ENCODE measurements around the gene RPS14.
"Not testable (repeated sequence)": the region's sequence is repeated elsewhere in the genome, so short reads cannot be mapped to it uniquely, and the experiment has no call there.

The RPS14 gene

DNA sequence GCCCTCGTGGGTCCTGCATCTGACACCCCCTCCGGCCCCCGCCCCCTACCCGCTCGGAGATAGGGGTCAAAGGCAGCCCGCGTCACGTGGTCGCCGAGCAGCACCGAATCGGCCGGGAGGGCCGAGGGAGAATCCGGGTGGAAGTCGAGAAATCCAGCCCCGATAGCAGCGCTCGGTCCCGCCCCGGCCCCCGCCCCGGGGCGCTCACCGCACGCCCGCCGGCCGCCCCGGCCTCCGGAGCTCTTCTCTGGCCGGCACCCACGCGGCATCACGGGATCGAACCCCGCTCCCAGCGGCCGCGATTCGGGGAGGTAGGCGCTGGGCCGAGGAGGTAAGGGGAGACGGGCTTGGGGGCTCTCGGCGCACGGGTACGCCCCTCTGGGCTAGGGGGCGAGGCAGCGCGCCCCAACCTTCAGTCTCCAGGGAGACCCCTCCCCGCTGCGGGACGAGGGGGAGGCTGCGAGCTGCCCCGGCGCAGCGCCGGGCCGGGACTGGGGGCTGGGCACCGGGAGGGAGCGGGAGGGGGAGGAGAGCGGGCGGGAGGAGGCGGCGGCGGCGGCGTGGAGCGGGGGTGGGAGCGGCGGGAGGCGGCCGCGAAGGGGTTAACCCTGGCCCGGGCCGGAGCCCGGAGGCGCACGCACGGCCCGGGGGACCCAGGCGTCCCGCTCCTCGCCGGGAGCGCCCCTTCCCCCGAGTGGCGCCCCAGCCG lies 36.3 kb upstream of the RPS14 start:
- intact Hi-C loops (cut with DNase I) = loop anchor here (5.0 kb wide), 2 partner anchors 34 to 36 kb away; no protein-coding TSS in a partner anchor
- DNase-seq = peak; percentile 38 to 88 (median 78)

DNA sequence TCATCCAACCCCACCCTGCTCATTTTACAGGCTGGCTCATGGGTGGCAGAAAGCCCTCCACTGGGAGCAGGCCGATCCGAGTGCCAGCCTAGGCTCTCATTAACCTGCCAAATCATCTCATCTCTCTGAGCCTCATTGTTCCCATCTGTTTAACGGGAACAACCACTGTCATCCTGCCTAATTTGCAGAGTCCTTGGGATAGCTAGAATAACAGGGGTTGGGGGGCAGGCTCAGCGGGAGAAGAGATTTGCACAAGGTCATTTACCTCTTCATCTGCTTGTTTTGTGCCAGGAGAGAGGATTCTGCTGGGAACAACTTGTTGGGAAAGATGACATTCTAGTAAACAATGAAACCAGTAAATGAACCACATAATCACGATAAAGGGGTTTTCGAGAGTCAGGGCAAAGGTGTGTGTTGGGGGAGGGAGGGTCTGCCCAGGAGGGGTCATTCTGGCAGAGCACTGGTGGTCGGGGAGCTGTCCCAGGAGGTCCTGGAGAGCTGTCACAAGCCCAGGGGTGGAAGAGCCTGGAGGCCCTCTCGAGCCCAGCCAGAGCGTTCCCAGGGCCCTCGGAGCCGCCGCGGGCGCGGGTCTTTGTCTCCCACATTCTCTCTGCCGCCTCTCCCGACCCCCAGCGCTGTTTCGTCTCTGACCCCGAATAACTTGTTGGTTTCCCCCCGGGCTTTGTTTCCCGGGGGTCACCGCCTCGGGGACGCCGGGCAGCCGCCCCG lies 35.6 kb upstream of the RPS14 start:
- intact Hi-C loops (cut with DNase I) = loop anchor here (5.0 kb wide), 2 partner anchors 33 to 37 kb away; no protein-coding TSS in a partner anchor
- peak in 1 of 42 donors; percentile 35 for DNase-seq

DNA sequence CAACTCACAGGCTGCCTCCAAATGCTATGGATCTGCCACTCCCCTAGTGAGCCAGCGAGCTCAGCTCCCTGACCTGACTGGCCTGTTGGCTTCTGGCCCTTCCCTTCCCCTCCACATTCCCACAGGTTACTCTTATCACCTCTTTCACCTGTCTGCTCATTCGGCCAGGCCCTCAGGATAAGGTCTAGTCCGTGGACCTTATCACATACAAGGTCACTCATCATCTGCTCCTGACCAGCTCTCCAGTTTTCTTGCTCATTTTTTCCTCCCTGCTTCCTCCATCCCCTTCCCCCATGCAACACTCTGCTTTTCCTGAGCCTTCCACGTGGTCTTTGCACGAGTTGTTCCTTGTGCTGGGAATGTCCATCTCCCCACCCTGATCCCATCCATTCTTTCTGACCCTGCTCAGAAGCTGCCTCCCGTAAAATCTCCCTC lies 32.5 kb upstream of the RPS14 start:
- DNase-seq = no peak
- intact Hi-C loops (cut with DNase I) = no loop called here

DNA sequence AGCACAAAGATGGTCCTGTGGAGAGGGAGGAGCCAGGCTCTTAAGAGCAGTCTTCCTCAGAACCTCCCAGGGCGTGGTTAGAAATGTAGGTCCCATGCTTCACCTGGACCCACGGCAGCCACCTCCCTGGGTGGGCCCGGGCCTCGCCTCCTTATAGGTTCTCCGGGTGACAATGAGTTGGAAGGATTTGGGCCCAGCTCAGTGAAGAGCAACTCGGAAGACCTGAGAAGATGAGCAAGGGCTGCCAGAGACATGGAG lies 32.1 kb upstream of the RPS14 start:
- DNase-seq = no peak

DNA sequence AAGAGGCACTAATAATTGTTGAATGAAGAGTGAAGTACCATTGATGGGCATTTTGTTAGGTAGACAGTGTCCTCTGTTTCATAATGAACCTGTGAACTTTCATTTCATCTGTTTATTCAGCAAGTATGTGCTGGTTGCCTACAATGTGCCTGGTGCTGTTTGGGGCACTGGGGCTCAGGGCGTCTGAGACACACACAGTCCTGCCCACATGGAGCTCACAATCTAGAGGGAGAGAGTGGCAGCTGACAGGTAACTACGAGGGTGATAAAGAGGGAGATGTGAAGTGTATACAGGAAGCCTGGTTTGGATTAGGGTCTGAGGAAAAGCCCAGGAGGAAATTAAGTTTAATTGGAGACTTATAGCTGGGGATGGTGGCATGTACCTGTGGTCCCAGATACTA lies 29.9 kb upstream of the RPS14 start:
- DNase-seq = no peak
- intact Hi-C loops (cut with DNase I) = no loop called here

More for the DNA sequence above, 32.1 kb upstream of the RPS14 start:
- intact Hi-C loops (cut with DNase I) = no loop called here

DNA sequence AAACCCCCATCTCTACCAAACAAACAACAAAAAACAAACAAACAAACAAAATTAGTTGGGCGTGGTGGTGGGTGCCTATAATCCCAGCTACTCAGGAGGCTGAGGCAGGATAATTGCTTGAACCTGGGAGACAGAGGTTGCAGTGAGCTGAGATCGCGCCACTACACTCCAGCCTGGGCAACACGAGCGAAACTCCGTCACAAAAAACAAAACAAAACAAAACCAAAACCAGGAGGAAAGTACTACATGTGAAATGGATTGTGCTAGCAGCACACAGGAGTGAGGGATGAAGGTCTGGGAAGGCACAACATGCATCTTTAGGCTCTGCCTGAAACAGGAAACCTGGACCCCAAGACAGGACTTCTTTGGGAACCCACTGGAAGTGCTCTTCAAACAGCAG lies 27.0 kb upstream of the RPS14 start:
- DNase-seq; intact Hi-C loops (cut with DNase I): not testable (repeated sequence)

DNA sequence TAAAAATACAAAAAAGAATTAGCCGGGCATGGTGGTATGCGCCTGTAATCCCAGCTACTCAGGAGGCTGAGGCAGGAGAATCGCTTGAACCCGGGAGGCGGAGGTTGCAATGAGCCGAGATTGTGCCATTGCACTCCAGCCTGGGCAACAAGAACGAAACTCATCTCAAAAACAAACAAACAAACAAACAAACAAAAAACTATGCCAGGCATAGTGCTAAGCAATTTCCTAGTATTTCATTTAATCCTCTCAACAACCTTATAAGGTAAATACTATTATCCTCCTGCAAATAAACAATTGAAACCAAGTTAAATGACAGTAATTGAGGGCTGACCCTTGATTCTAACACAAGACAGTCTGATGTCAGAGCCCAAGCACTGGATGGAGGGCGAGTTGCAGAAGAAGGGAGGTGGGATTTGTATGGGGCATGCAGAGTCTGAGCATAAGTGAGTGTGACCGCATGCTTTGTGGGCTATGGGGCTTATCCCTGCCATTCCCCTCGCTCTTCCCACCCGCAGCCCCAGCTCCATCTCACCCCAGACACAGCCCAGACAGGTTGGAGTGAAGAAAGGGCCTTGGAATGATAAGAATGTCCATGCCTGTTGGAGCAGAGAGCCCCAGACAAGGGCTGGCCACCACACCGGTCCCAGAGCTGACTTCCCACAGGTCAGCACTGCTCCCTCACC lies 24.3 kb upstream of the RPS14 start:
- no peak for DNase-seq
- intact Hi-C loops (cut with DNase I) = no loop called here

DNA sequence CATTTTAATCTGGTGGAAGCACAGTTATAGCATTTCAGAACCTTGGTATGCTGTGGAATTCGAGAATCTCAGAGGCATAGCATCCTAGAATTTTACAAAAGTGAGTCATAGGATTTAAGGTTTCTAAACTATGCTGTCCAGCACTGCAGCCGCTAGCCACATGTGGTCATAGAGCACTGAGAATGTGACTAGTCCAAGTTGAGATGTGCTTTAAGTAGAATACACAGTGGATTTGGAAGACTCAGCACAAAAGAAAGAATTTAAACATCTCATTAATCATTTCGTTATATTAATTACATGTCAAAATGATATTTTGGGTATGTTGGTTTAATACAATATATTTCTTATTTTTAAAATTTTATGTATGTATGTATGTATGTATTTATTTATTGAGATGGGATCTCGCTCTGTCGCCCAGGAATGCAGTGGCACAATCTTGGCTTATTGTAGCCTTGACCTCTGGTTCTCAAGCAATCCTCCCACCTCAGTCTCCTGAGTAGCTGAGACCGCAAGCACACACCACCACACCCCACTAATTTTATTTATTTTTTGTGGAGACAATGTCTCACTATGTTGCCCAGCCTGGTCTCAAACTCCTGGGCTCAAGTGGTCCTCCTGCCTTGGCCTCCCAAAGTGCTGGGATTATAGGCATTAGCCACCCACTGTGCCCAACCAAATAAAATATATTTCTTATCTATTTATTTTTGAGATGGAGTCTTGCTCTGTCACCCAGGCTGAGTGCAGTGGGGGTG lies 20.4 kb upstream of the RPS14 start:
- no peak for DNase-seq
- intact Hi-C loops (cut with DNase I) = no loop called here

DNA sequence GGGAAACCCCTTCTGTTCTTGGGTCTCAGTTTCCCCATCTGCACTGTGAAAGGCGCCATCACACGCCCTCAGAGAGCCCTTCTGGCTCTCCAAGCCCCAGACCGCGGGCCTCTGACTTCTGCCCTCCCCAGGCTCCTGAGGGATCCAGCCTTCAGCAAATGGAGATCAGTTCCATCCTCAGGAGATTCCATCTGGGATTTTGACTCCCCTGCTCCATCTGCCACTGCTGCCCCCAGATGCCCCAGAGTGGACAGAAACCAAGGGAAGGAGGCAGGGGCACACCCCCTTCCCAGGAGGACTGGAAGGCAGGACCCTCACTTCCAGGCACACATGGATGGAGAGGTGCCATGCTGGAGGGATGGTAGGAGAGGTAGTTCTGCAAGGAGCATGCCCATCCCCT lies 18.7 kb upstream of the RPS14 start:
- DNase-seq = no peak
- intact Hi-C loops (cut with DNase I) = no loop called here

DNA sequence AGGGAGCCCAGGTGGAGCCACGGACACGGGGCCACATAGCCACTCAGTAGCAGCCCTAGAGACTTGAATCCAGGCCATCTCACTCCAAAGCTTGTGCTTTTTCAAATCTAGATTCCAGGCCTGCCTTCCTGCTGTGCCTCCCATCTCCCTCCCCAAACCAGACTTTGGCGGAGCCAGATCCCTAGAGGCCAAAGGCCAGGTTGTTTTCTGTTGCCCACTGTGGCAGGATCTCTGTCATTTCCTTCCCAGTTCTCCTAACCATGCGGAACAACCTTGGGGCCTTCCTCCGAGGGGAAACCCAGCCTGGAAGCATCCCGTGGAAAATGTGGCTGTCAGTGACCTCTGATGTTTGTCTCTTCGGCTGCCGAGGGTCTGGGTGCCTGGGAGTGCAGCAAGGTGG lies 16.4 kb upstream of the RPS14 start:
- no peak for DNase-seq
- intact Hi-C loops (cut with DNase I) = no loop called here

DNA sequence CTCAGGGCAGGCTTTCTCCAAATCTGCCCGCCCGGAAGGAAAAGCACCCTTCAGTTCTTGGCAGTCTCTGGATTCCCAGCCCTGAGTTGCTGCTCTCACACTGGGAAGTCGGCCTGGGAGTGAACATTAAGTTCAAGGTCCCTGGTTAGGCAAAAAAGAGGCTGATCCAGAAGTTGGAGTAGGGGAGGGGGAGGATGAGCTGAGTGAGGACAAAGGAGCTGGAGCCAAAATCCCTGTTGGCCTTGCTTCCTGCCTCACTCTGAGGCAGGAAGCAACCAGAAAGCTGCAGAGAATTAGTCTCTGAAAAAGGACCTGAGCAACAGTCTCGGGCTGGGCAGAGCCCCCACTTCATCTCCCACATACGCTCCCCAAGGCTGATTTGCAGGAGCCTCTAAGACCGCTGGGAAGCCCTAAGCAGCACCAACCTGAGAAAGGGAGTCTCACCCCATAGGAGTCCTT lies 15.0 kb upstream of the RPS14 start:
- no peak for DNase-seq
- intact Hi-C loops (cut with DNase I) = no loop called here

DNA sequence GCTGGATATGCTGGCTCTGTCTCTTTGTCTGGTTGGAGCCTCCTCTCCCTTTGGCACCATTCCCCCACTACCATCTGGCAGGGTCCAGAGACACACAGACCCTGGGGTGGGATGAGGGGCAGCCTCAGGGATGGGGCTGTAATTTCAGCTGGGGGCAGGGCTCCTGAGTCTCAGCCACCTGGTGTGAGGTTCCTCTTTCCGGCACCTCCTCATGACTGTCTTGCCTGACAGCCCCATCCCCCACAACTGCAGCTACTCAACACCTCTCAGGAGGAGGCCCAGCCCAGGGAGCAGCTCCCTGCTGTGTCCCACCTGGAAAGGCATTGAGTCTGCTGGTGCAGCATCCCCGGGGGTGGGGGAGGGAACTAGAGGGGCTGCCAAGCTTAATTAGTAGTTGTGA lies 11.7 kb upstream of the RPS14 start:
- intact Hi-C loops (cut with DNase I) = loop anchor here (2.0 kb wide), 1 partner anchor 56 kb away; no protein-coding TSS in a partner anchor

DNA sequence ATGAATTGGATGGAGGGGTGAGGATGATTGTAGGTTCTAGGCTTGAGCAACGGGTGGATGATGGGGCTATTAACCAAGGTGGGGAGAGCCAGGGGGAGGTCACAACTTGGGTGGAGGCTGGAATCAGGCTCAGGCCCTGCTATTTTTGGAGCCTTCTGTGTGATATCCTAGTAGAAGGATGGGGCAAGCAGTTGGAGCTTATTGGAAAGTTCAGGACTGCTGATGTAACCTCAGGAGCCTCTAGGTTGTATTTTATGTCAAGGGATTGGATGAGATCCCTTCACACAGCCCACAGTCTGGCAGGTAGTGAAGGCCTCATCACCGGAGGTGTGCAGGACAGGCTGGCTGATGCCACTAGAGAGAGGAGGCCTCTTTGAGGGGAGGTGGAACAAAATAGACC lies 11.2 kb upstream of the RPS14 start:
- no peak for DNase-seq
- intact Hi-C loops (cut with DNase I) = loop anchor here (2.0 kb wide), 1 partner anchor 56 kb away; no protein-coding TSS in a partner anchor

More for the DNA sequence above, 11.7 kb upstream of the RPS14 start:
- no peak for DNase-seq

DNA sequence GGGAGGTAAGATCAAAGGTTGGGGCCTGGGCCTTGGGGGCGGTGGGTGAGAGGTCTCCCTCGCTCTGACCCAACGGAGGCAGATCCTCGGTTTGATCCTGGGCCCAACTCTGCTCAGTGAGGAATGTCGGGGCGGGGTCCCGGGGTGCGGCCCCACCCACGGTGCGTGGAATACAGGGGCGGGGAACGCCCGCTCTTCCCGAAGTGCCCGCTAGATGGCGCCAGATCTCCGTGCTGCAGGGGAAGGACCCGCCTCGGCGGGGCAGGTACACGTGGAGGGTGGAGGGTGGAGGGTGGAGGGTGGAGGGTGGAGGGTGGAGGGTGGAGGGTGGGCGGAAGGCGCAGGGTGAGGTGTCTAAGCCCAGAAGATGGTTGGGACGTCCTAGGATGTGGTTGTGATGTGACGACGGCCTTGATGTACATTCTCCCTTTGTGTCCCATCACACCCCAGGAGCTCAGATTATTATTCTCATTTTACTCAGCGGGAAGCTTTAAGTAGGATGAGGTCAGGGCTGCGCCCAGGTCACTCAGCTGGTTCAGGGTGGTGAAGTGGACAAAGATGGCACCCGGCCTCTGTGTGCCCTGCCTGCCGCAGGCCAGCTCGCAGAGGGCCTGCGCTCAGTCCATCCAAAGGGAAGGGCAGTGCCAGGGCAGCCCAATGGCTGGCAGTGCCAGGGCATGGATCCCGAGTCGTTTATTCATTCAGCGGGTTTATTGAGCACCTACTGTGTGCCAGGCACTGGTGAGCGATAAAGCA lies 9.4 kb upstream of the RPS14 start:
- peak; percentile 64 to 94 (median 84) for DNase-seq
- intact Hi-C loops (cut with DNase I) = loop anchor here (5.0 to 10.0 kb wide), 3 partner anchors 83 to 243 kb away; partner anchors contain the start of gene RBM22

DNA sequence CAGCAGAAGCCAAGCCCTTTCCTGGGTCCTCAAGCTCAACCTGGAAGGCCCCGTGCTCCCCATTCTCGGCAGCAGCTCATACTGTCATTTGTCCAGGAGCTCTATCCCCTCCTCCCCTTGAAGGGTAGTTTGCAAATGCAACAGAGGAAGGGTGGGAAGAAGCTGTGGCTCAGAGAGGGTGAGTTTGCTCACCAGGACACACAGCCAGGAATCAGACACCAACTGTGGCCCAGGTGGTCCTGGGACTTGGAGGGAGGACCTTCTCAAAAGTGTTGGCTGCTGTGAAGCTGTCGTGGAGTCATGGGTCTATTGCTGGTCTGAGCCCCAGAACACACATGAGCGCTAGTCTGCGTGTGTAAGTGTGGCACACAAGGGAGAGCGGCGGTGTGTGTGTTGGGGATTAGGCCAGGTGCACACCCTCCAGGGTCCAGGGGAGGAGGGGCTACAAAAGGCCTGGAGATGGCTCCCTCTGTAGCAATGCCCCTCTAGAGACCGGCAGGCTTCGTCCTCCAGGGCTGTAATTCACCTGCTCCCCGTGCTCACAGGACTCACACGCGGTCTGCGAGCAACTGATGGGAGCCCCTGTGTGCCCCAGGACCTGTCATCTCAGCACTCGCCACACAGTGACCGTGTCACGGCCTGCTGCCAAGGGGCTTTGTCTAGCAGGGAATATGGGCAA lies 8.2 kb upstream of the RPS14 start:
- intact Hi-C loops (cut with DNase I) = loop anchor here (5.0 to 10.0 kb wide), 3 partner anchors 85 to 245 kb away; partner anchors contain the start of gene RBM22
- no peak for DNase-seq

DNA sequence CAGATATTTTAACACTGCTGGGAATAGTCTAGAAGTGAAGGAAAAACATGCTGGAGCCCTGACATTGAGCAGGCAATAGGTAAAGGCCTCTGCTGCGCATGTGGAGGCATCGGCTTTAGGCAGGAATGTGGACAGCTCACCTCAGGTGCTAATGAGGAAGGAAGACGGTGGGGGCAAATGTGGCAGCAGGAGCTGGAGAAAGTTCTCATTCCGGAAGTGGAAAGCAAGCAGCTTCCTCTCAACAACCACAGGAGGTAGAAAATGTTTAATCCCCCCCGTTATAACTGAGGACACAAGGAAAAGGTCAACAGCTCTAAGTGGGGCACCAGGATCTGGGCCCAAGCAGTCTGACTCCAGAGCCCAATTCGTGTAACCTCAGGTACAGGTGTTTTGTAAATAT lies 7.6 kb upstream of the RPS14 start:
- no peak for DNase-seq
- intact Hi-C loops (cut with DNase I) = loop anchor here (5.0 to 10.0 kb wide), 3 partner anchors 85 to 245 kb away; partner anchors contain the start of gene RBM22

DNA sequence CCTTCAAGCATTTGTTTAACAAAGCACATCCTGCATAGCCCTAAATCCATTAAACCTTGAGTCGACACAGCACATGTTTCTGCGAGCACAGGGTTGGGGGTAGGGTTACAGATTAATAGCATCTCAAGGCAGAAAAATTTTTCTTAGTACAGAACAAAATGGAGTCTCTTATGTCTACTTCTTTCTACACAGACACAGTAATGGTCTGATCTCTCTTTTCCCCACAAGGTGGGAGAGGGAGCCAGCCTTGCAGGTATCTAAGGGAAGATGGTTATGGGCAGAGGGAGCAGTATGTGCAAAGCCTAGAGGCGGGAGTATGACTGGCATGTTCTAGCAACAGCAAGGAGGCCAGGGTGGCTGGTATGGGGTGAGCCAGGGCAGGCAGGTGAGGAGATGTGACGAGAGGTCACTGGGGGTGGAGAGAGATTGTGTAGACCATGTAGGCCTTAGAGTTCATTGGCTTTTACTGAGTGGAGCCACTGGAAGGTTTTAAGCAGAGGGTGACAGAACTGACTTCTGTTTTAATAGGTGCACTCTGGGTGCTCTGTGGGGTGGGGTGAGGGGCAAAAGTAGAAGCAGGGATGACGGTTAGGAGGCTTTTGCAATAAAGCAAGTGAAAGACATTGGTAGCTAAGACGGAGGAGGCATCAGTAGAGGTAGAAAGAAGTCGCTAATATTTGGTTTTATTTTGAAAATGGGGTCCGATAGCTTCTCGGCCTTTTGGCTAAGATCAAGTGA lies 5.1 kb upstream of the RPS14 start:
- no peak for DNase-seq
- intact Hi-C loops (cut with DNase I) = loop anchor here (5.0 to 10.0 kb wide), 4 partner anchors 33 to 248 kb away; partner anchors contain the start of gene RBM22
